Gastrocnemius medialis (tissue), 4 donors: ENCODE data around the gene HMG20A.

Experiments used
- POLR2A ChIP-seq, 2 donors: fragments of 450-650 bp; IDR thresholded peaks; one replicate each; pipeline ENCODE4 v1.6.1; 2017; ENCODE audit warnings: antibody characterized with exemption in 2 of 2, mild to moderate bottlenecking in 2 of 2, moderate library complexity in 2 of 2
- TF ChIP-seq, protein P1 (sequence below), 5 experiments: fragments of 450-650 bp in 3 of 5; fragments of 200-600 bp in 2 of 5; sonication (generic) in 2 of 5; IDR thresholded peaks in 4 of 5; conservative IDR thresholded peaks in 1 of 5; 1 replicate in 4 of 5; 2 replicates in 1 of 5; pipeline ENCODE4 v1.5.1; 2016 to 2019; ENCODE audit warnings: antibody characterized with exemption in 5 of 5, mild to moderate bottlenecking in 3 of 5, moderate library complexity in 3 of 5

DNA sequence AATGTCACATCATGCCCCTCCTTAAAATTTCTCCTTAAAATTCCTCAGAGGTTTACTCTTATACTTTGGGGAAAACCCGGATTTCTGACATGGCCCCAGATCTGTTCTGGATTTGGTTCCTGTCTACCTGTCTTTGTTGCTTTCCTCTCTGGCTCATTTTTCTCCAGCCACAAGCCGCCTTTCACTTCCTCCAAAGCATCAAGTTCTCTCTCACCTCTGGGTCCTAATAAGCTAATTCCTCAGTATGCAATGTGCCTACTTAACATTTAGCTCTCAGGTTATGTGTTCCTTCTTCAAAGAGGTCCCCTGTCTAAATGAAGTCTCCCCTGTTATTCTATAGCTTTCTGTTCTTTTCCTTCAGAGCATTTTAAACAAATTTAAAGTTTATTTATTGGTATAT lies 16.1 kb downstream of the HMG20A start:
- TF ChIP-seq, protein P1, sequence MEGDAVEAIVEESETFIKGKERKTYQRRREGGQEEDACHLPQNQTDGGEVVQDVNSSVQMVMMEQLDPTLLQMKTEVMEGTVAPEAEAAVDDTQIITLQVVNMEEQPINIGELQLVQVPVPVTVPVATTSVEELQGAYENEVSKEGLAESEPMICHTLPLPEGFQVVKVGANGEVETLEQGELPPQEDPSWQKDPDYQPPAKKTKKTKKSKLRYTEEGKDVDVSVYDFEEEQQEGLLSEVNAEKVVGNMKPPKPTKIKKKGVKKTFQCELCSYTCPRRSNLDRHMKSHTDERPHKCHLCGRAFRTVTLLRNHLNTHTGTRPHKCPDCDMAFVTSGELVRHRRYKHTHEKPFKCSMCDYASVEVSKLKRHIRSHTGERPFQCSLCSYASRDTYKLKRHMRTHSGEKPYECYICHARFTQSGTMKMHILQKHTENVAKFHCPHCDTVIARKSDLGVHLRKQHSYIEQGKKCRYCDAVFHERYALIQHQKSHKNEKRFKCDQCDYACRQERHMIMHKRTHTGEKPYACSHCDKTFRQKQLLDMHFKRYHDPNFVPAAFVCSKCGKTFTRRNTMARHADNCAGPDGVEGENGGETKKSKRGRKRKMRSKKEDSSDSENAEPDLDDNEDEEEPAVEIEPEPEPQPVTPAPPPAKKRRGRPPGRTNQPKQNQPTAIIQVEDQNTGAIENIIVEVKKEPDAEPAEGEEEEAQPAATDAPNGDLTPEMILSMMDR (IDR thresholded peaks at IDR 0.05 in 4 of 5, conservative IDR thresholded peaks at IDR 0.05 in 1 of 5), result no peak
- TF ChIP-seq POLR2A (IDR thresholded peaks at IDR 0.05), result no peak
